IMR-90 (cell line): ENCODE data around the gene PHC2. TPM values are rescaled to one million over a fixed set of nuclear protein-coding genes. Genes with fewer than 3 reads are reported as not detected.

Source experiments
- ATAC-seq: fragments of 200-7000 bp; cut with Tn5 transposase; 2 replicates; pipeline ENCODE4 v1.9.1; 2020; ENCODE audit warnings: low read depth, mild to moderate bottlenecking, moderate library complexity
- BruUV-seq: library from RNA; stranded (reverse); fragments of 400-500 nt; replicated peaks from 2 replicates; lab custom pipeline; 2021; lab: Mats Ljungman, UMichigan
- CTCF ChIA-PET: fragments of 300-600 bp; formaldehyde crosslinking; extraction: SDS; loops from one replicate; lab custom pipeline; 2021; ENCODE audit warnings: antibody characterized with exemption; lab: Yijun Ruan, JAX
- POLR2A ChIA-PET: fragments of 300-600 bp; sonication (Branson Sonifier 250); formaldehyde crosslinking; loops from one replicate; lab custom pipeline; 2022; ENCODE audit warnings: antibody characterized with exemption; ENCODE audit not compliant: unreplicated experiment; lab: Charles Lee
- DNase-seq: peaks from one replicate; pipeline ENCODE4 v3.0.0; 2013
- H2AFZ ChIP-seq: replicated peaks from 2 replicates; pipeline ENCODE3; 2013; ENCODE audit warnings: low read length, mild to moderate bottlenecking; ENCODE audit not compliant: poor library complexity
- H2AK5ac ChIP-seq: 2 replicates; pipeline ENCODE4 v1.6.1; 2013; ENCODE audit warnings: low read depth, low read length, inconsistent platforms
- H2AK9ac ChIP-seq: replicated peaks from 2 replicates; pipeline ENCODE3; 2013; ENCODE audit warnings: mild to moderate bottlenecking, low read depth, low read length, moderate library complexity; ENCODE audit not compliant: poor library complexity
- H2BK120ac ChIP-seq: 2 replicates; pipeline ENCODE4 v1.6.1; 2013; ENCODE audit warnings: low read depth, low read length, inconsistent platforms
- H2BK15ac ChIP-seq: 3 replicates; pipeline ENCODE4 v1.6.1; 2013; ENCODE audit warnings: low read depth, low read length, inconsistent platforms
- H2BK20ac ChIP-seq: 2 replicates; pipeline ENCODE4 v1.6.1; 2013; ENCODE audit warnings: low read depth, mild to moderate bottlenecking, inconsistent platforms, low read length, moderate library complexity
- H2BK5ac ChIP-seq: 2 replicates; pipeline ENCODE4 v1.6.1; 2013; ENCODE audit warnings: mild to moderate bottlenecking, low read depth, low read length, inconsistent platforms; ENCODE audit not compliant: poor library complexity, severe bottlenecking
- H3K14ac ChIP-seq: replicated peaks from 2 replicates; pipeline ENCODE4 v1.6.1; 2013; ENCODE audit warnings: low read depth, low read length, inconsistent platforms
- H3K18ac ChIP-seq: 2 replicates; pipeline ENCODE4 v1.6.1; 2013; ENCODE audit warnings: low read depth, low read length, control low read depth
- H3K23ac ChIP-seq: 2 replicates; pipeline ENCODE4 v1.6.1; 2013; ENCODE audit warnings: low read depth, low read length, inconsistent platforms
- H3K27ac ChIP-seq: 2 replicates; pipeline ENCODE4 v1.5.1; 2013; ENCODE audit warnings: mild to moderate bottlenecking, control low read depth, low read length; ENCODE audit not compliant: insufficient read depth
- H3K27me3 ChIP-seq: 2 replicates; pipeline ENCODE4 v1.6.1; 2013; ENCODE audit warnings: low read length; ENCODE audit not compliant: control insufficient read depth, insufficient read depth
- H3K36me3 ChIP-seq: 2 replicates; pipeline ENCODE4 v1.6.1; 2013; ENCODE audit warnings: low read length, mixed read lengths; ENCODE audit not compliant: control insufficient read depth, insufficient read depth
- H3K4ac ChIP-seq: 2 replicates; pipeline ENCODE4 v1.6.1; 2013; ENCODE audit warnings: low read depth, low read length, inconsistent platforms
- H3K4me1 ChIP-seq: 2 replicates; pipeline ENCODE4 v1.6.1; 2013; ENCODE audit warnings: low read length, mixed read lengths; ENCODE audit not compliant: control insufficient read depth, insufficient read depth
- H3K4me2 ChIP-seq: 2 replicates; pipeline ENCODE4 v1.6.1; 2013; ENCODE audit warnings: low read depth, mild to moderate bottlenecking, control low read depth, low read length, moderate library complexity
- H3K4me3 ChIP-seq: 2 replicates; pipeline ENCODE4 v1.5.1; 2013; ENCODE audit warnings: low read depth, mild to moderate bottlenecking, control low read depth, low read length, moderate library complexity; ENCODE audit not compliant: insufficient read depth
- H3K56ac ChIP-seq: 2 replicates; pipeline ENCODE4 v1.6.1; 2013; ENCODE audit warnings: low read length, inconsistent platforms; ENCODE audit not compliant: insufficient read depth; ENCODE audit errors: extremely low read depth
- H3K79me1 ChIP-seq, 2 experiments: 2 replicates each; pipeline ENCODE4 v1.6.1; 2013; ENCODE audit warnings: low read length in 2 of 2, inconsistent platforms in 1 of 2, low read depth in 1 of 2
- H3K9ac ChIP-seq: 2 replicates; pipeline ENCODE4 v1.6.1; 2013; ENCODE audit warnings: low read depth, low read length, control low read depth
- H3K9me1 ChIP-seq: 2 replicates; pipeline ENCODE4 v1.6.1; 2013; ENCODE audit warnings: low read length, inconsistent platforms; ENCODE audit not compliant: insufficient read depth
- H3K9me3 ChIP-seq: 2 replicates; pipeline ENCODE4 v1.6.1; 2013; ENCODE audit warnings: low read length; ENCODE audit not compliant: control insufficient read depth, insufficient read depth
- H4K20me1 ChIP-seq: 2 replicates; pipeline ENCODE4 v1.6.1; 2013; ENCODE audit warnings: low read length, inconsistent platforms; ENCODE audit not compliant: insufficient read depth
- H4K5ac ChIP-seq: 2 replicates; pipeline ENCODE4 v1.6.1; 2013; ENCODE audit warnings: mild to moderate bottlenecking, low read depth, low read length, control low read depth
- H4K8ac ChIP-seq, 2 experiments: 2 replicates each; pipeline ENCODE4 v1.6.1; 2013; ENCODE audit warnings: low read depth in 2 of 2, low read length in 2 of 2, control low read depth in 1 of 2, inconsistent platforms in 1 of 2
- H4K91ac ChIP-seq: 2 replicates; pipeline ENCODE4 v1.6.1; 2013; ENCODE audit warnings: low read depth, low read length, inconsistent platforms; ENCODE audit not compliant: insufficient read depth
- BHLHE40 ChIP-seq: fragments of 150-350 bp; IDR thresholded peaks from 2 replicates; pipeline ENCODE4 v1.6.1; 2016; ENCODE audit warnings: mild to moderate bottlenecking, low read depth, low read length
- CHD1 ChIP-seq: IDR thresholded peaks from 2 replicates; pipeline ENCODE4 v1.6.1; 2012; ENCODE audit warnings: low read depth, low read length, improper control_type of control experiment
- USF2 ChIP-seq: fragments of 150-350 bp; IDR thresholded peaks from 2 replicates; pipeline ENCODE4 v1.6.1; 2017; ENCODE audit warnings: mild to moderate bottlenecking, antibody characterized with exemption, low read length, low read depth
- WGBS, 2 experiments: methylation state at CpG; one replicate each; pipeline versions ENCODE4 v1.1.5 to v1.1.7; 2013; ENCODE audit warnings: missing lambda C conversion rate in 2 of 2; ENCODE audit not compliant: insufficient read length in 1 of 2; ENCODE audit errors: extremely low coverage in 2 of 2; 5-methylcytosine and 5-hydroxymethylcytosine counted together
- dilution Hi-C: fragments of 300-500 bp; cut with HindIII; formaldehyde crosslinking; loops from one replicate; pipeline ENCODE4 v1.14.3; 2018; ENCODE audit warnings: low sequenced_read_pairs; ENCODE audit not compliant: unreplicated experiment
- in situ Hi-C: fragments of 300-500 bp; cut with MboI; formaldehyde crosslinking; loops from 3 replicates; pipeline ENCODE4 v1.14.3; 2019; ENCODE audit warnings: low sequenced_read_pairs, inconsistent platforms, mixed read lengths
- intact Hi-C: fragments of 100-400 bp; cut with micrococcal nuclease; formaldehyde crosslinking; loops from 2 replicates; pipeline ENCODE4 v1.10.0; 2022
- polyA plus RNA-seq, 3 experiments: library from polyadenylated mRNA; depleted of rRNA; stranded (reverse); fragments of >200 nt; gene quantifications; 2 replicates each; pipeline ENCODE4 v1.2.3, GENCODE V29; 2012; ENCODE audit warnings: low replicate concordance in 1 of 3
- total RNA-seq: library from RNA; depleted of rRNA; stranded (reverse); fragments of >200 nt; gene quantifications from 2 replicates; pipeline ENCODE4 v1.2.3, GENCODE V29; 2012

PHC2 gene
- total and polyA plus RNA-seq, 2 of the 4 experiments (the other 2 are of a cell fraction): 46.4 to 98.1 TPM

GRCh38 chr1:33441088-33441745 is 10.3 kb upstream of the PHC2 start (continued):
- TF ChIP-seq USF2: no peak
- TF ChIP-seq BHLHE40: no peak

- no peak overlapping the region for H3K14ac ChIP-seq
- POLR2A ChIA-PET: no interaction called here
- H4K91ac ChIP-seq: no peak overlapping the region
- no peak overlapping the region for H2AK9ac ChIP-seq
- dilution Hi-C loops (no loop called here), intact Hi-C loops (no loop called here), in situ Hi-C loops (no loop called here)
- H3K4me2 ChIP-seq: no peak overlapping the region
- no peak overlapping the region for H3K9ac ChIP-seq
- H4K5ac ChIP-seq: no peak overlapping the region; the same call in 1 of the 2 replicates
- WGBS, 2 experiments: no CpG with 5 or more reads among the region's 1 CpG
- 0 out of 2 replicates have a peak overlapping the region, but pooled peaks have one; percentile 28 for H2BK20ac ChIP-seq
- peaks cover 14% of the 10 kb centered on the region for H3K4me1 ChIP-seq
- peaks cover 0 to 3% of the 10 kb centered on the region in 2 experiments; a peak in 1 of 4 replicates for H3K79me1 ChIP-seq
- no peak overlapping the region for H3K4me3 ChIP-seq
- H3K23ac ChIP-seq: no peak overlapping the region
- H3K18ac ChIP-seq: no peak overlapping the region; the same call in 1 of the 2 replicates
- H2BK15ac ChIP-seq: 0 out of 3 replicates have a peak overlapping the region, but pooled peaks have one; percentile 19
- no peaks in the 10 kb centered on the region for H4K20me1 ChIP-seq
- no peak overlapping the region for H2BK120ac ChIP-seq
- H3K56ac ChIP-seq: no peak overlapping the region
- CTCF ChIA-PET: interaction anchor here (1.1 kb wide), 1 partner anchor 16 kb away, joined by 7 read pairs; no protein-coding TSS in a partner anchor
- DNase-seq (no peak), ATAC-seq (no peak)
- H2BK5ac ChIP-seq: no peak overlapping the region
- no TSS peak for BruUV-seq
- H3K9me3 ChIP-seq: no peaks in the 10 kb centered on the region
- no peak overlapping the region for H4K8ac ChIP-seq
- TF ChIP-seq BHLHE40: no peak
- no peak for TF ChIP-seq CHD1
- H3K36me3 ChIP-seq: no peaks in the 10 kb centered on the region
- no peak overlapping the region for H2AK5ac ChIP-seq
- H3K9me1 ChIP-seq: peaks cover 9% of the 10 kb centered on the region
- H2AFZ ChIP-seq: no peak overlapping the region
- H3K27ac ChIP-seq: no peak overlapping the region
- H3K4ac ChIP-seq: no peak overlapping the region
- H3K27me3 ChIP-seq: no peaks in the 10 kb centered on the region
These were observed 8.8 kb upstream of the PHC2 start for GRCh38 chr1:33439662-33440061.
